ENCODE data around the gene ANKRD13D.

GRCh38 chr11:67306769-67307544 lies 17.9 kb downstream of the ANKRD13D start:
- TF ChIP-seq CTCF (conservative IDR thresholded peaks at IDR 0.05) (no peak), EZH2 (IDR thresholded peaks at IDR 0.05; ENCODE audit: low read depth) (no peak)

All from PC-9 (cell line).